Thyroid gland (tissue), 4 donors: ENCODE data around the gene ALDH8A1. TPM values are rescaled to one million over a fixed set of nuclear protein-coding genes. Genes with fewer than 3 reads are reported as not detected.

ENCODE experiments used
- DNase-seq, 2 donors: peaks; one replicate each; pipeline ENCODE4 v3.0.0-alpha.2; 2019
- H3K27ac ChIP-seq, 3 donors: fragments of 200-600 bp; sonication (generic); 1 replicate in 2 of 3; 2 replicates in 1 of 3; pipeline ENCODE4 v1.5.1; 2016 to 2019; ENCODE audit warnings: mild to moderate bottlenecking in 1 of 3, moderate library complexity in 1 of 3
- H3K27me3 ChIP-seq: fragments of 200-600 bp; sonication (generic); one replicate; pipeline ENCODE4 v1.5.1; 2019
- H3K36me3 ChIP-seq, 2 donors: fragments of 200-600 bp; sonication (generic); one replicate each; pipeline ENCODE4 v1.5.1; 2016 to 2019
- H3K4me1 ChIP-seq, 2 donors: fragments of 200-600 bp; sonication (generic); one replicate each; pipeline ENCODE4 v1.5.1; 2017 to 2019
- H3K4me3 ChIP-seq, 3 donors: fragments of 200-600 bp; sonication (generic); replicated peaks in 1 of 3; 1 replicate in 2 of 3; 2 replicates in 1 of 3; pipeline ENCODE4 v1.5.1; 2016; ENCODE audit warnings: mild to moderate bottlenecking in 1 of 3
- H3K9me3 ChIP-seq: fragments of 200-600 bp; sonication (generic); one replicate; pipeline ENCODE4 v1.5.1; 2017
- CTCF ChIP-seq, 6 experiments: fragments of 200-600 bp in 3 of 6; fragments of 450-650 bp in 3 of 6; sonication (generic) in 3 of 6; IDR thresholded peaks; one replicate each; pipeline ENCODE4 v1.5.1; 2016 to 2019; ENCODE audit warnings: antibody characterized with exemption in 6 of 6, mild to moderate bottlenecking in 2 of 6, inconsistent platforms in 1 of 6, moderate library complexity in 1 of 6
- POLR2A ChIP-seq, 2 donors: fragments of 450-650 bp; IDR thresholded peaks; one replicate each; pipeline ENCODE4 v1.6.1; 2017; ENCODE audit warnings: antibody characterized with exemption in 2 of 2, mild to moderate bottlenecking in 2 of 2, moderate library complexity in 1 of 2
- WGBS, 2 donors: methylation state at CpG; one replicate each; pipeline ENCODE4 v1.1.5; 2017; 5-methylcytosine and 5-hydroxymethylcytosine counted together
- intact Hi-C: fragments of 100-400 bp; cut with DNase I; formaldehyde crosslinking; loops from one replicate; pipeline ENCODE4 v1.15.1; 2023
- total RNA-seq, 4 donors: library from RNA; depleted of rRNA; stranded (reverse); fragments of >200 nt; gene quantifications; one replicate each; pipeline ENCODE4 v1.2.3, GENCODE V29; 2016

Gene ALDH8A1
- total RNA-seq, 4 donors from 2014 or later: 0.13 to 0.54 (median 0.33) TPM; not detected in 1

DNA sequence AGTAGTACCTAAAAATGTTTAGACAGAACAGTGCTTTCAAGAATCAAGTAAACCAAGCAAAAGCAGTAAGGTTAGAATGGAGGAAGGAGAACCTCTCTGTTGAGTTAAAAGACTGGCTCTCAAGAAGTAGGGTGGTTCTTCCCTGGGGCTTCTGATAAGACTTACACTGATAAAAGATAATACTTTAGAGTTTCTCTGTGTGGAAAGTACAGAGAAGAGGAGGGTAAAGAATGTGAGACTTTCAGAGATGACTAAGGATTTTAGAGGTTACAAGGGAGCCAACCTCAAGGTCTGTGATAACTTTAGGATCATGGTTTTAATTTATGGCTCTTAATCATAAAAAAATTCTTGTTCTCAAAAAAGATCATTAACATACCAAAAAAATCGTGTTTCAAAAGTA is 30.9 kb upstream of the ALDH8A1 start:
- peaks cover 8 to 13% of the 10 kb centered on the region in 2 donors for H3K36me3 ChIP-seq

DNA sequence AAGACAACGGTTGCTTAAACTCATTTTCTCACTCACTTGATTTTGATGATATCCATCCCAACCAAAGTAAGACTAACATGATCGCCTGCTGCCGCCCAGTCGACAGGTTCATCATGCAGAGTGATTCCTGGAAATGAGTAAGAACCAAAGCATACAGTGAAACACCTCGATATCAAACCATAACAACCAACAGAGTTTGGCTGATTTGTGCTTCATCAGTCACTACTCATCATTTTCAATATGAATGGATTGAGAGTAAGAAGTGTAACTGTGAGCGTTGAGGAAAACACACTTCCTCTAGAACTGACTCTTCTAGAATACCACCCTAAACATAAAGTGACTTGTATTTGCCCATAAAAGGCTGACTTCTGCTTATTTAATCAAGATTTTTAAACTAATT is 29.2 kb upstream of the ALDH8A1 start:
- Histone ChIP-seq H3K27me3 (no peaks in the 10 kb centered on the region), H3K9me3 (no peaks in the 10 kb centered on the region), H3K36me3 (peaks cover 3 to 5% of the 10 kb centered on the region in 2 donors), H3K4me3 (no peak overlapping the region), H3K27ac (no peak overlapping the region), H3K4me1 (no peaks in the 10 kb centered on the region)
- no peak for DNase-seq
- intact Hi-C loops: no loop called here
- WGBS, 2 donors: 95 to 96% methylated on average over 6 of the region's 6 CpGs
- TF ChIP-seq POLR2A (IDR thresholded peaks at IDR 0.05) (no peak), CTCF (IDR thresholded peaks at IDR 0.05) (no peak)

More for the DNA sequence above, 30.9 kb upstream of the ALDH8A1 start:
- intact Hi-C loops: no loop called here
- TF ChIP-seq CTCF (IDR thresholded peaks at IDR 0.05) (no peak), POLR2A (IDR thresholded peaks at IDR 0.05) (no peak)
- DNase-seq: no peak
- no peaks in the 10 kb centered on the region for H3K4me1 ChIP-seq
- H3K27me3 ChIP-seq: no peaks in the 10 kb centered on the region
- no peak overlapping the region for H3K4me3 ChIP-seq
- H3K9me3 ChIP-seq: no peaks in the 10 kb centered on the region
- 81 to 90% methylated on average over 1 of the region's 1 CpG for WGBS, 2 donors
- H3K27ac ChIP-seq: no peak overlapping the region

GRCh38 chr6:134974370-134974769 is 24.5 kb upstream of the ALDH8A1 start:
- Histone ChIP-seq H3K9me3 (no peaks in the 10 kb centered on the region), H3K36me3 (peaks cover 3 to 5% of the 10 kb centered on the region in 2 donors), H3K27ac (no peak overlapping the region), H3K27me3 (no peaks in the 10 kb centered on the region), H3K4me3 (no peak overlapping the region), H3K4me1 (no peaks in the 10 kb centered on the region)
- no peak for TF ChIP-seq CTCF (IDR thresholded peaks at IDR 0.05)
- TF ChIP-seq POLR2A (IDR thresholded peaks at IDR 0.05): no peak
- intact Hi-C loops: no loop called here
- WGBS, 2 donors: 96 to 97% methylated on average over 1 of the region's 1 CpG
- no peak for DNase-seq

DNA sequence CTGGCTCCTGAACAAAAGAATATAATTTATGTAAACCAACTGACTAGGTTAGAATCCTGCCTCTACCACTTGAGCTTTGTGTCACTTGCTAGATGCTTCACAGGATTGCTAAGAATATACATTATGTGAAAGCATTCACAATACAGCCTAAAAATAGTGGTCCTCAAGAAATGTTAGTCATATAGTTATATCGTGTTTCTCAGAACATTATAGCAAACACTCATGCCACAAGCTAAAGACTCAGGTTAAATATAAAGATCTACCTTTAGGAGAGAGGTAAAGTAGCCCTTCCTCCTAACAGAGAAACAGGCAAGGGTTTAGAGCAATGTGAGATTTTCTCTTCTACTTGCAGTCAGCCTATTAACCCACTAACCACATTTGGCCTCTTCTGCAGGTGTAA is 17.8 kb upstream of the ALDH8A1 start:
- intact Hi-C loops: no loop called here
- H3K27ac ChIP-seq: no peak overlapping the region
- 92 to 100% methylated on average over 1 of the region's 1 CpG for WGBS, 2 donors
- H3K36me3 ChIP-seq: peaks cover 5 to 14% of the 10 kb centered on the region in 2 donors
- no peak for TF ChIP-seq POLR2A (IDR thresholded peaks at IDR 0.05)
- TF ChIP-seq CTCF (IDR thresholded peaks at IDR 0.05): no peak
- H3K4me1 ChIP-seq: no peaks in the 10 kb centered on the region
- no peaks in the 10 kb centered on the region for H3K9me3 ChIP-seq
- no peak for DNase-seq
- no peaks in the 10 kb centered on the region for H3K27me3 ChIP-seq
- no peak overlapping the region for H3K4me3 ChIP-seq

GRCh38 chr6:134964451-134965203 is 14.7 kb upstream of the ALDH8A1 start:
- Histone ChIP-seq H3K27ac (no peak overlapping the region), H3K4me3 (no peak overlapping the region), H3K36me3 (peaks cover 5 to 14% of the 10 kb centered on the region in 2 donors), H3K27me3 (no peaks in the 10 kb centered on the region), H3K4me1 (no peaks in the 10 kb centered on the region), H3K9me3 (no peaks in the 10 kb centered on the region)
- intact Hi-C loops: no loop called here
- no peak for TF ChIP-seq POLR2A (IDR thresholded peaks at IDR 0.05)
- 68 to 81% methylated on average over 1 of the region's 1 CpG for WGBS, 2 donors
- DNase-seq: no peak
